Uterus (tissue), 4 donors: Measurements from ENCODE around the gene HDAC4. TPM values are rescaled to one million over a fixed set of nuclear protein-coding genes. Genes with fewer than 3 reads are reported as not detected.

Experiments used
- DNase-seq, 2 donors: peaks; one replicate each; pipeline ENCODE4 v3.0.0-alpha.2; 2019 to 2020
- H3K27ac ChIP-seq, 2 donors: fragments of 200-600 bp; sonication (generic); 1 replicate in 1 of 2; 2 replicates in 1 of 2; pipeline ENCODE4 v1.5.1; 2016 to 2018
- H3K27me3 ChIP-seq, 2 donors: fragments of 200-600 bp; sonication (generic); one replicate each; pipeline ENCODE4 v1.5.1; 2018 to 2019; ENCODE audit warnings: control low read depth in 1 of 2
- H3K36me3 ChIP-seq, 2 donors: fragments of 200-600 bp; sonication (generic); one replicate each; pipeline ENCODE4 v1.5.1; 2019; ENCODE audit warnings: control low read depth in 1 of 2
- H3K4me1 ChIP-seq, 2 donors: fragments of 200-600 bp; sonication (generic); one replicate each; pipeline ENCODE4 v1.5.1; 2018 to 2019; ENCODE audit warnings: control low read depth in 1 of 2
- H3K4me3 ChIP-seq, 2 donors: fragments of 200-600 bp; sonication (generic); 1 replicate in 1 of 2; 2 replicates in 1 of 2; pipeline ENCODE4 v1.5.1; 2018 to 2019; ENCODE audit warnings: mild to moderate bottlenecking in 1 of 2
- H3K9me3 ChIP-seq, 2 donors: fragments of 200-600 bp; sonication (generic); one replicate each; pipeline ENCODE4 v1.5.1; 2019; ENCODE audit warnings: control low read depth in 1 of 2
- POLR2A ChIP-seq, 2 donors: fragments of 450-650 bp; IDR thresholded peaks; one replicate each; pipeline ENCODE4 v1.6.1; 2016; ENCODE audit warnings: antibody characterized with exemption in 2 of 2, mild to moderate bottlenecking in 1 of 2, moderate library complexity in 1 of 2
- intact Hi-C: fragments of 100-400 bp; cut with DNase I; formaldehyde crosslinking; loops from one replicate; pipeline ENCODE4 v1.15.1; 2023; ENCODE audit warnings: low total_unique reads
- total RNA-seq, 4 donors: library from RNA; depleted of rRNA in 3 of 4; stranded (reverse); fragments of >200 nt in 3 of 4; gene quantifications; one replicate each; pipeline versions ENCODE4 v1.1.0 to v1.2.4, GENCODE V29; 2014 to 2023
- TF ChIP-seq, protein P1 (sequence below), 4 experiments: fragments of 200-600 bp in 2 of 4; fragments of 450-650 bp in 2 of 4; sonication (generic) in 2 of 4; IDR thresholded peaks; one replicate each; pipeline ENCODE4 v1.5.1; 2016 to 2019; ENCODE audit warnings: antibody characterized with exemption in 4 of 4, mild to moderate bottlenecking in 2 of 4, moderate library complexity in 1 of 4
- donor health status: DM: yes; HTN: yes; CAD: no.

HDAC4 gene
- total RNA-seq, 4 donors from 2014 or later = 42.1 to 91.5 (median 73.4) TPM

GRCh38 chr2:239255628-239256349 lies 145.0 kb downstream of the HDAC4 start:
- Histone ChIP-seq H3K9me3 (peaks cover 0 to 8% of the 10 kb centered on the region in 2 donors), H3K36me3 (no peaks in the 10 kb centered on the region), H3K27me3 (no peaks in the 10 kb centered on the region), H3K4me3 (no peak overlapping the region), H3K27ac (no peak overlapping the region), H3K4me1 (no peaks in the 10 kb centered on the region)
- no peak for TF ChIP-seq POLR2A (IDR thresholded peaks at IDR 0.05)
- TF ChIP-seq, protein P1, sequence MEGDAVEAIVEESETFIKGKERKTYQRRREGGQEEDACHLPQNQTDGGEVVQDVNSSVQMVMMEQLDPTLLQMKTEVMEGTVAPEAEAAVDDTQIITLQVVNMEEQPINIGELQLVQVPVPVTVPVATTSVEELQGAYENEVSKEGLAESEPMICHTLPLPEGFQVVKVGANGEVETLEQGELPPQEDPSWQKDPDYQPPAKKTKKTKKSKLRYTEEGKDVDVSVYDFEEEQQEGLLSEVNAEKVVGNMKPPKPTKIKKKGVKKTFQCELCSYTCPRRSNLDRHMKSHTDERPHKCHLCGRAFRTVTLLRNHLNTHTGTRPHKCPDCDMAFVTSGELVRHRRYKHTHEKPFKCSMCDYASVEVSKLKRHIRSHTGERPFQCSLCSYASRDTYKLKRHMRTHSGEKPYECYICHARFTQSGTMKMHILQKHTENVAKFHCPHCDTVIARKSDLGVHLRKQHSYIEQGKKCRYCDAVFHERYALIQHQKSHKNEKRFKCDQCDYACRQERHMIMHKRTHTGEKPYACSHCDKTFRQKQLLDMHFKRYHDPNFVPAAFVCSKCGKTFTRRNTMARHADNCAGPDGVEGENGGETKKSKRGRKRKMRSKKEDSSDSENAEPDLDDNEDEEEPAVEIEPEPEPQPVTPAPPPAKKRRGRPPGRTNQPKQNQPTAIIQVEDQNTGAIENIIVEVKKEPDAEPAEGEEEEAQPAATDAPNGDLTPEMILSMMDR (IDR thresholded peaks at IDR 0.05) = no peak
- intact Hi-C loops = no loop called here
- no peak for DNase-seq

DNA sequence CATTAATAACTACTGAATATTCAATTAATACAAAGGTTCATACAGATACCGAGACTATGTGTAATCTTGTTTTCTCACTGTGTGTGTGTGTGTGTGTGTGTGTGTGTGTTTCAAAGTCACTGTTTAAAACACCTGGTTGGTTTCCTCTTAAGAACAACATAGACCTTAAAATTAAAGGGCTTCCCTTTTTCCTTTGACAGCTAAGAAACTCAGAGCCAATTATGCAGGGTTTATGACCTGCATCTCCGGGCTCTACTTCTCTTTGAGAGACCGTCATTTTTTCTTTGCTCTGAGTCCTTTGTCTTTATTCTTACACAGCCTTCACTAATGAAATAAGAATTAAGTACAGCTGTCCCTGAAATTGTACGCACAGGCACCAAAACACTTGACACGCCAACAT lies 145.6 kb downstream of the HDAC4 start:
- intact Hi-C loops = no loop called here
- no peak for DNase-seq
- Histone ChIP-seq H3K9me3 (peaks cover 0 to 8% of the 10 kb centered on the region in 2 donors), H3K4me1 (no peaks in the 10 kb centered on the region), H3K4me3 (no peak overlapping the region), H3K36me3 (no peaks in the 10 kb centered on the region), H3K27me3 (no peaks in the 10 kb centered on the region), H3K27ac (no peak overlapping the region)
- no peak for TF ChIP-seq POLR2A (IDR thresholded peaks at IDR 0.05)
- TF ChIP-seq, protein P1 (IDR thresholded peaks at IDR 0.05) = no peak

- peaks cover 0 to 8% of the 10 kb centered on the region in 2 donors for H3K9me3 ChIP-seq
- no peaks in the 10 kb centered on the region for H3K27me3 ChIP-seq
- H3K36me3 ChIP-seq = no peaks in the 10 kb centered on the region
- TF ChIP-seq POLR2A (IDR thresholded peaks at IDR 0.05) = no peak
- TF ChIP-seq, protein P1 (IDR thresholded peaks at IDR 0.05) = no peak
- H3K4me1 ChIP-seq = no peaks in the 10 kb centered on the region
- H3K4me3 ChIP-seq = no peak overlapping the region
- DNase-seq = no peak
- intact Hi-C loops = no loop called here
- no peak overlapping the region for H3K27ac ChIP-seq
Measured at GRCh38 chr2:239253701-239254436, 147.0 kb downstream of the HDAC4 start.

DNA sequence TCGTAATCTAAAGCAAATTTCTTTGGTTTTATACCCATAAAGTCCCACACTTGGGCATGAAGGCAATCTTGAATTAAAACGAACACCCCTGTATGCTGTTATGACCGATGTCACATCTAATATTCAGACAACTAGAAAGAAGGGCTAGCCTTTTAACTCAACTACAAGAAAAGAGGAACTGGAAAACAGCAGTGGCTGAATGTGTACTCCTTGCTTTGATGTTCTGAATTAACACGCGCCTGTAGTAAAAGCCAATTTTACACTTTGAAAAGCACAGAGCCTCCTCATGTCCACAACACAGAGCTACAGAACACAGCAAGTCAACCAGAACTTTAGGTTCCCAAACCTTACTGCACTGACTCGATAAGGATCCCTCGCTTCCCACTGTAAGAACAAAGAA lies 147.6 kb downstream of the HDAC4 start:
- intact Hi-C loops = no loop called here
- Histone ChIP-seq H3K4me1 (no peaks in the 10 kb centered on the region), H3K4me3 (no peak overlapping the region)

GRCh38 chr2:239252801-239253200 lies 148.0 kb downstream of the HDAC4 start:
- Histone ChIP-seq H3K27me3 (no peaks in the 10 kb centered on the region), H3K4me1 (no peaks in the 10 kb centered on the region), H3K9me3 (peaks cover 0 to 4% of the 10 kb centered on the region in 2 donors), H3K4me3 (no peak overlapping the region), H3K36me3 (no peaks in the 10 kb centered on the region), H3K27ac (no peak overlapping the region)
- no peak for TF ChIP-seq POLR2A (IDR thresholded peaks at IDR 0.05)
- TF ChIP-seq, protein P1 (IDR thresholded peaks at IDR 0.05) = no peak
- intact Hi-C loops = no loop called here
- DNase-seq = no peak

More for the DNA sequence above, 147.6 kb downstream of the HDAC4 start:
- Histone ChIP-seq H3K36me3 (no peaks in the 10 kb centered on the region), H3K27me3 (no peaks in the 10 kb centered on the region), H3K9me3 (peaks cover 0 to 8% of the 10 kb centered on the region in 2 donors), H3K27ac (no peak overlapping the region)
- DNase-seq = no peak
- no peak for TF ChIP-seq POLR2A (IDR thresholded peaks at IDR 0.05)
